PFSK-1 (cell line): ENCODE data around the gene SLC2A4.

Experiments used
- FOXP2 ChIP-seq: optimal IDR thresholded peaks from 2 replicates; pipeline ENCODE3; 2011; ENCODE audit warnings: borderline replicate concordance, control low read depth, inconsistent platforms; ENCODE audit not compliant: insufficient read depth; ENCODE audit errors: extremely low read length, extremely low read depth
- POLR2AphosphoS5 ChIP-seq: IDR thresholded peaks from 2 replicates; pipeline ENCODE4 v1.6.1; 2012; ENCODE audit warnings: low read depth, mild to moderate bottlenecking, control low read depth, low read length, moderate library complexity
- SIN3A ChIP-seq: IDR thresholded peaks from 2 replicates; pipeline ENCODE4 v1.6.1; 2012; ENCODE audit warnings: mild to moderate bottlenecking, low read length, moderate library complexity, borderline replicate concordance; ENCODE audit not compliant: insufficient read depth
- TAF1 ChIP-seq: IDR thresholded peaks from 2 replicates; pipeline ENCODE4 v1.6.1; 2012; ENCODE audit warnings: low read length, control low read depth, borderline replicate concordance; ENCODE audit not compliant: insufficient read depth
- TF ChIP-seq, protein P1 (sequence below), 2 experiments: IDR thresholded peaks; 2 replicates each; pipeline versions ENCODE4 v1.6.1 to v1.8.0; 2011 to 2012; ENCODE audit warnings: low read depth in 2 of 2, low read length in 2 of 2, control low read depth in 1 of 2, inconsistent platforms in 1 of 2, mild to moderate bottlenecking in 1 of 2, moderate library complexity in 1 of 2; ENCODE audit not compliant: insufficient read depth in 1 of 2

Gene SLC2A4

DNA sequence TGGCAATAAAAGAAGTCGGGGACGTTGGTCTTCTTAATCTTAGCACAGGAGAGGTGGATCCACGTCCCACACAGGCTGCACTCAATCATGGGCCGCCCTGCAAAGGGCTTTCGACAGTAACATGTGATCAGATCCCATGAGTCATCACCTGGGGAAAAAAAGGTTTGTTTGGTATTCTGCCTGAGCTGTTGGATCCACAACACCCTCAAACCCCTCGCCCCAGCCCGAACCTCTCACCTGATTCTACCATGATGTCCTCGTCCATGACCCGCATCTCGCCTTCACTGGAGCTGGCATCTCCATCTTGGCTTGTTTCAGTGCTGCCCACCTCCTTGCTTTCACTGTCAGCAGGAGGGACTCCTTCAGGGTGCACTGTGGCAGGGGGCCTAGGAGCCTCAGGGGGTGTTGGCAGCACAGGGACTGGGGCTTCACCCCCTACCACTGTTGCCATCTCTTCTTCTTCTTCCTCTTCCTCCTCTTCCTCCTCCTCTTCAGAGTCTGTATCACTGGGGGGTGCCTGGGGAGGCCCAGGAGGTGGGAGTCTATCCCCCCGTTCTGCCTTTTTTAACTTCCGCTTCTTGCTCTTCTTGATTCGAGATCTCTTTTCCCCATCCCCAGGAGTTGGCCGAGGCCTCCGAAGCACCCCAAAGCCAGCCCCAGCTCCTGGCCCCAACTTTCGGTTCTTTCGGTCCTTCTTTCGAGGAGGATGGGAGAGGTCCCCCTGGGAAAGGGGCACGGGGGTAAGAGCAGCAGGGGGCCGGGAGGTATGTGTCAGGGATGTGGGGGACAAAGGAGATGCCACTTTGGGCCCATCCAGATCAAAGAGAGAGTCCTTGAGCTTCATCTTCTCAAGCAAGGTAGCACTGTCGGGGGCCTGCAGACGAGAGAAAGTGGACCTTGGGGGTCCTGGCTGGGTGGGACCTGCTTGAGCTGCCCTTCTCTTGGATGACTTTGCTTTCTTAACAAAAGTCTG lies 45.5 kb upstream of the SLC2A4 start:
- TF ChIP-seq, protein P1, sequence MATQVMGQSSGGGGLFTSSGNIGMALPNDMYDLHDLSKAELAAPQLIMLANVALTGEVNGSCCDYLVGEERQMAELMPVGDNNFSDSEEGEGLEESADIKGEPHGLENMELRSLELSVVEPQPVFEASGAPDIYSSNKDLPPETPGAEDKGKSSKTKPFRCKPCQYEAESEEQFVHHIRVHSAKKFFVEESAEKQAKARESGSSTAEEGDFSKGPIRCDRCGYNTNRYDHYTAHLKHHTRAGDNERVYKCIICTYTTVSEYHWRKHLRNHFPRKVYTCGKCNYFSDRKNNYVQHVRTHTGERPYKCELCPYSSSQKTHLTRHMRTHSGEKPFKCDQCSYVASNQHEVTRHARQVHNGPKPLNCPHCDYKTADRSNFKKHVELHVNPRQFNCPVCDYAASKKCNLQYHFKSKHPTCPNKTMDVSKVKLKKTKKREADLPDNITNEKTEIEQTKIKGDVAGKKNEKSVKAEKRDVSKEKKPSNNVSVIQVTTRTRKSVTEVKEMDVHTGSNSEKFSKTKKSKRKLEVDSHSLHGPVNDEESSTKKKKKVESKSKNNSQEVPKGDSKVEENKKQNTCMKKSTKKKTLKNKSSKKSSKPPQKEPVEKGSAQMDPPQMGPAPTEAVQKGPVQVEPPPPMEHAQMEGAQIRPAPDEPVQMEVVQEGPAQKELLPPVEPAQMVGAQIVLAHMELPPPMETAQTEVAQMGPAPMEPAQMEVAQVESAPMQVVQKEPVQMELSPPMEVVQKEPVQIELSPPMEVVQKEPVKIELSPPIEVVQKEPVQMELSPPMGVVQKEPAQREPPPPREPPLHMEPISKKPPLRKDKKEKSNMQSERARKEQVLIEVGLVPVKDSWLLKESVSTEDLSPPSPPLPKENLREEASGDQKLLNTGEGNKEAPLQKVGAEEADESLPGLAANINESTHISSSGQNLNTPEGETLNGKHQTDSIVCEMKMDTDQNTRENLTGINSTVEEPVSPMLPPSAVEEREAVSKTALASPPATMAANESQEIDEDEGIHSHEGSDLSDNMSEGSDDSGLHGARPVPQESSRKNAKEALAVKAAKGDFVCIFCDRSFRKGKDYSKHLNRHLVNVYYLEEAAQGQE (IDR thresholded peaks at IDR 0.05; ENCODE audit: insufficient read depth in 1 of 2, low read depth in 2 of 2, low read length in 2 of 2) = no peak
- TF ChIP-seq TAF1 (no peak), FOXP2 (no peak), SIN3A (no peak), POLR2AphosphoS5 (no peak)

GRCh38 chr17:7236808-7237207 lies 44.7 kb upstream of the SLC2A4 start:
- TF ChIP-seq, protein P1 (IDR thresholded peaks at IDR 0.05; ENCODE audit: insufficient read depth in 1 of 2, low read depth in 2 of 2, low read length in 2 of 2) = no peak
- TF ChIP-seq SIN3A = no peak
- no peak for TF ChIP-seq POLR2AphosphoS5
- TF ChIP-seq TAF1 = no peak
- no peak for TF ChIP-seq FOXP2

GRCh38 chr17:7237266-7237760 lies 44.2 kb upstream of the SLC2A4 start:
- TF ChIP-seq TAF1 = no peak
- no peak for TF ChIP-seq SIN3A
- TF ChIP-seq, protein P1 (IDR thresholded peaks at IDR 0.05; ENCODE audit: insufficient read depth in 1 of 2, low read depth in 2 of 2, low read length in 2 of 2) = no peak
- no peak for TF ChIP-seq FOXP2
- no peak for TF ChIP-seq POLR2AphosphoS5

GRCh38 chr17:7237761-7238419 lies 43.6 kb upstream of the SLC2A4 start:
- TF ChIP-seq, protein P1 (IDR thresholded peaks at IDR 0.05; ENCODE audit: insufficient read depth in 1 of 2, low read depth in 2 of 2, low read length in 2 of 2) = no peak
- TF ChIP-seq TAF1 (peak; percentile 20; the same call in 1 of the 2 replicates), SIN3A (peak; percentile 46; the same call in 1 of the 2 replicates), POLR2AphosphoS5 (peak; percentile 66)
